Measurements from ENCODE around the gene CFAP70. TPM values are rescaled to one million over a fixed set of nuclear protein-coding genes. Genes with fewer than 3 reads are reported as not detected.

Gene CFAP70
- total RNA-seq, 1 experiment from 2014 or later: 0.24 TPM

- no peak overlapping the region for H3K27ac Mint-ChIP-seq
- H3K4me1 Mint-ChIP-seq: no peaks in the 10 kb centered on the region
- no peaks in the 10 kb centered on the region for H4K20me1 ChIP-seq (ENCODE audit: control insufficient read depth, insufficient read depth, insufficient read length)
- no peak overlapping the region for H2BK12ac ChIP-seq (ENCODE audit: insufficient read length, low read depth, low read length)
- no peaks in the 10 kb centered on the region; the same call in 1 of the 2 replicates for H3K79me2 ChIP-seq (ENCODE audit: insufficient read depth, low read length)
- no peak overlapping the region for H3K18ac ChIP-seq (ENCODE audit: insufficient read length, low read depth, low read length)
- no peaks in the 10 kb centered on the region for H3K9me3 Mint-ChIP-seq
- H3K56ac ChIP-seq (ENCODE audit: insufficient read length, low read depth, low read length): no peak overlapping the region
- H3K4me2 ChIP-seq (ENCODE audit: insufficient read depth, insufficient read length, low read length): no peak overlapping the region
- no peak overlapping the region for H2BK20ac ChIP-seq (ENCODE audit: low read depth, low read length, poor library complexity, severe bottlenecking)
- no peak overlapping the region for H2AK5ac ChIP-seq (ENCODE audit: insufficient read length, low read length)
- no peaks in the 10 kb centered on the region for H3K23me2 ChIP-seq (ENCODE audit: insufficient read length, low read depth, low read length, poor library complexity, severe bottlenecking)
- no peak overlapping the region for H3K14ac ChIP-seq (ENCODE audit: insufficient read depth, low read length)
- H2AFZ ChIP-seq (ENCODE audit: low read length): no peak overlapping the region
- peaks cover 0 to 11% (median 10%) of the 10 kb centered on the region in 3 experiments; a peak in 5 of 7 replicates for H3K36me3 Mint-ChIP-seq (ENCODE audit: insufficient read depth in 1 of 3, low read depth in 3 of 3)
- H3K79me1 ChIP-seq (ENCODE audit: insufficient read depth, low read depth, low read length, poor library complexity, severe bottlenecking): no peaks in the 10 kb centered on the region
- no peak overlapping the region for H3K27ac ChIP-seq (ENCODE audit: insufficient read length, low read depth, low read length)
- DNase-seq: no peak
- no peak overlapping the region for H2BK15ac ChIP-seq (ENCODE audit: low read depth, low read length)
- H3K4ac ChIP-seq (ENCODE audit: low read depth, low read length): no peak overlapping the region
- no peak overlapping the region for H4K5ac ChIP-seq (ENCODE audit: insufficient read length, low read depth, low read length)
- no peaks in the 10 kb centered on the region for H3K27me3 Mint-ChIP-seq (ENCODE audit: low read depth)
- no peaks in the 10 kb centered on the region for H3K9me3 ChIP-seq (ENCODE audit: control insufficient read depth, low read depth, low read length)
- H2BK5ac ChIP-seq (ENCODE audit: insufficient read length, low read length): no peak overlapping the region
- no peak overlapping the region for H3K4me3 Mint-ChIP-seq
- no peaks in the 10 kb centered on the region for H3K4me1 ChIP-seq (ENCODE audit: insufficient read depth, low read length)
- H3K9ac ChIP-seq (ENCODE audit: extremely low read depth, insufficient read length, low read length): no peak overlapping the region
- no peak overlapping the region for H2BK120ac ChIP-seq (ENCODE audit: low read depth, low read length, poor library complexity, severe bottlenecking)
- H3K23ac ChIP-seq (ENCODE audit: insufficient read length, low read depth, low read length): no peak overlapping the region
- TF ChIP-seq CTCF (conservative IDR thresholded peaks at IDR 0.05): no peak
- H4K91ac ChIP-seq (ENCODE audit: insufficient read length, low read depth, low read length): no peak overlapping the region
- H4K8ac ChIP-seq (replicated peaks; ENCODE audit: insufficient read length, low read depth, low read length): no peak overlapping the region
- no peak overlapping the region for H3T11ph ChIP-seq (ENCODE audit: low read length)
- no peaks in the 10 kb centered on the region for H3K27me3 ChIP-seq (ENCODE audit: insufficient read depth, low read length)
Observed at GRCh38 chr10:73219384-73219783, 139.3 kb downstream of the CFAP70 start.

Measured in H9 (cell line).